ENCODE data around the gene RCVRN.

RCVRN gene

DNA sequence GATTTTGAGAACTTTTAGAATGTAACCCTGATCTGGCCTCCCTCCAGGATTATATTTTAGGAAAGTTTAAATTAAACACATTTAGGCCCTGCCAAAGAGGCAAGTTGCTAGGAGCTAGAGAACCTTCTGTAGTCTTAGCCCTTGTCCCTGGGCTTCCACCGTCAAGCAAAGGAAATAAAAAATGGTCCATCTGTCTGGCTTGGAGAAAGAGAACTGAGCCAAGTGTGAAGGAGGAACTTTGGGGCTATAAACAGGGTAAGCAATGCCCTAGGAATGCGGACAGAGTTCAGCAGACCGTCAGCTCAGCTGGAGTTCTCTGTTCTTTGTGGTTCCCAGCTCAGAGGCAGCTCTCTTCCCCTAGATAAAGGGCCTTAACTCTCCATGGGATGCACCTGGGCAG lies 29.6 kb downstream of the RCVRN start:
- DNase-seq: peak; percentile 32
- Histone ChIP-seq H3K27me3 (replicated peaks) (no peaks in the 10 kb centered on the region), H3K27ac (no peak overlapping the region), H3K36me3 (replicated peaks) (no peaks in the 10 kb centered on the region), H3K4me3 (ENCODE audit: low read depth, low read length) (no peak overlapping the region)
- TF ChIP-seq CTCF (IDR thresholded peaks at IDR 0.05; ENCODE audit: low read depth, low read length, missing control alignments): no peak
- in situ Hi-C loops (cut with HindIII; ENCODE audit: low pct_ligation_motif_present, low sequenced_read_pairs): no loop called here

DNA sequence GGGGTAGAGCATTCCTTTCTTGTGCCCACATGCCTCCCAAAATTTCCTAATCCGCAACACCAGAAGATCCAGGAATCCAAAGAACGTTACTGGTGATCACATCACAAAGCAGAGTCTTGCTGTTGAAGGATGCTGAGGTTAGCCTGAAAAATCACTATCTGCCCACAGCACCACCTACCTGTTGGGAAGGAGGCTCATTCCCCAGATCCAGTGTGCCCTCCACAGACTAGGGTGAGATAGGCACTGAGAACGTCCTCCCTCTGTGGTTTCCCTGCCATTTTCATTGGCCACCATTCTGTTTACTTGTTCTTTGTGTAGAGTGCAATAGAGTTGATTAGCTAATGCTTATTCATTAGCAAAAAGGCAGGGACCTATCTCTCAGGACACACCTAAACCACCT lies 30.3 kb downstream of the RCVRN start:
- in situ Hi-C loops (cut with HindIII; ENCODE audit: low pct_ligation_motif_present, low sequenced_read_pairs): no loop called here

GRCh38 chr17:9872852-9873251 lies 32.2 kb downstream of the RCVRN start:
- Histone ChIP-seq H3K27me3 (replicated peaks) (no peaks in the 10 kb centered on the region), H3K4me3 (ENCODE audit: low read depth, low read length) (no peak overlapping the region), H3K36me3 (replicated peaks) (no peaks in the 10 kb centered on the region), H3K27ac (no peak overlapping the region)
- no peak for DNase-seq
- TF ChIP-seq CTCF (IDR thresholded peaks at IDR 0.05; ENCODE audit: low read depth, low read length, missing control alignments): no peak
- in situ Hi-C loops (cut with HindIII; ENCODE audit: low pct_ligation_motif_present, low sequenced_read_pairs): no loop called here

More for the DNA sequence above, 30.3 kb downstream of the RCVRN start:
- no peak for TF ChIP-seq CTCF (IDR thresholded peaks at IDR 0.05; ENCODE audit: low read depth, low read length, missing control alignments)
- Histone ChIP-seq H3K27me3 (replicated peaks) (no peaks in the 10 kb centered on the region), H3K27ac (no peak overlapping the region), H3K4me3 (ENCODE audit: low read depth, low read length) (no peak overlapping the region), H3K36me3 (replicated peaks) (no peaks in the 10 kb centered on the region)
- DNase-seq: no peak

DNA sequence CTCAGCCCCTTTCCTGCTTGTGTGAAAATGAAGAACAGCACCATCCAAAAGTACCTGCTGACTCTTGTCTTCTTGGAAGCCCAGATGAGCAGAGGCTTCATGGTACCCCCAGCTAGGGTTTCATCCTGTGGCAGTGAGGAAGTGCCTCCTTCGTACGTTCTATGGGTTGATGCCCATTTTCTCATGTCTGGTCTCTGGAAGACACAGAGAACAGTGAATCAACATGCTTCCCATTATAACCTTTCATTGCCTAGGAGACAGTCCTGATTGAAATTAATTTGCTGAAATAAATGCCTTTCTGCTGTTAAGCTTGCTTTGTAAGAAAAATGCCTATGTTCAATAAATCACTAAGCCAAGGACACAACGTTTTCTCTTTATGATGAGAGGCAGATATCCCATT lies 36.5 kb downstream of the RCVRN start:
- Histone ChIP-seq H3K27me3 (replicated peaks) (no peaks in the 10 kb centered on the region), H3K27ac (no peak overlapping the region), H3K36me3 (replicated peaks) (no peaks in the 10 kb centered on the region), H3K4me3 (ENCODE audit: low read depth, low read length) (no peak overlapping the region)
- TF ChIP-seq CTCF (IDR thresholded peaks at IDR 0.05; ENCODE audit: low read depth, low read length, missing control alignments): no peak
- in situ Hi-C loops (cut with HindIII; ENCODE audit: low pct_ligation_motif_present, low sequenced_read_pairs): no loop called here
- DNase-seq: no peak

- Histone ChIP-seq H3K27me3 (replicated peaks) (no peaks in the 10 kb centered on the region), H3K4me3 (ENCODE audit: low read depth, low read length) (no peak overlapping the region), H3K36me3 (replicated peaks) (no peaks in the 10 kb centered on the region), H3K27ac (no peak overlapping the region)
- in situ Hi-C loops (cut with HindIII; ENCODE audit: low pct_ligation_motif_present, low sequenced_read_pairs): no loop called here
- no peak for DNase-seq
- TF ChIP-seq CTCF (IDR thresholded peaks at IDR 0.05; ENCODE audit: low read depth, low read length, missing control alignments): no peak
Measured at GRCh38 chr17:9865586-9865985, 39.5 kb downstream of the RCVRN start.

GRCh38 chr17:9862949-9863348 lies 42.1 kb downstream of the RCVRN start:
- in situ Hi-C loops (cut with HindIII; ENCODE audit: low pct_ligation_motif_present, low sequenced_read_pairs): no loop called here
- Histone ChIP-seq H3K36me3 (replicated peaks) (no peaks in the 10 kb centered on the region), H3K27me3 (replicated peaks) (no peaks in the 10 kb centered on the region), H3K4me3 (ENCODE audit: low read depth, low read length) (no peak overlapping the region), H3K27ac (no peak overlapping the region)
- DNase-seq: no peak
- TF ChIP-seq CTCF (IDR thresholded peaks at IDR 0.05; ENCODE audit: low read depth, low read length, missing control alignments): no peak
